Measurements from ENCODE around the gene C2CD2L. TPM values are rescaled to one million over a fixed set of nuclear protein-coding genes. Genes with fewer than 3 reads are reported as not detected.

C2CD2L gene
- total RNA-seq, 3 donors from 2014 or later (not counting 1 experiment from before 2014, with no cell fraction given), result 20.3 to 27.7 (median 25.6) TPM

- H3K36me3 ChIP-seq (ENCODE audit: control insufficient read depth, insufficient read depth, low read length), result peaks cover 15% of the 10 kb centered on the region
- no peak for DNase-seq
- peak overlapping the region; percentile 92 for H3K4me3 Mint-ChIP-seq
- H3K27ac Mint-ChIP-seq, result peak overlapping the region; percentile 92 to 94
- no peaks in the 10 kb centered on the region for H3K9me3 ChIP-seq (ENCODE audit: control insufficient read depth, insufficient read depth, low read length)
- 3% methylated on average over 13 of the region's 13 CpGs for WGBS (ENCODE audit: insufficient coverage)
- TF ChIP-seq CTCF (IDR thresholded peaks at IDR 0.05), result no peak
- H3K4me3 ChIP-seq (ENCODE audit: low read length), result peak overlapping the region; percentile 83
- no peaks in the 10 kb centered on the region for H3K27me3 ChIP-seq (ENCODE audit: control insufficient read depth, insufficient read depth, low read length)
- H3K27me3 Mint-ChIP-seq (ENCODE audit: low read depth in 2 of 2), result no peaks in the 10 kb centered on the region
- no peaks in the 10 kb centered on the region for H3K36me3 Mint-ChIP-seq
- no peaks in the 10 kb centered on the region for H3K9me3 Mint-ChIP-seq
- H3K4me1 ChIP-seq (ENCODE audit: control insufficient read depth, insufficient read depth, low read length), result peaks cover 24% of the 10 kb centered on the region
- H3K27ac ChIP-seq (ENCODE audit: low read length), result peak overlapping the region; percentile 52
- ATAC-seq, result no peak
- intact Hi-C loops (cut with micrococcal nuclease), result loop anchor here (1.0 to 2.0 kb wide), 3 partner anchors 10 to 28 kb away; partner anchors contain the start of genes DPAGT1 and HYOU1
- peaks cover 12 to 16% of the 10 kb centered on the region in 2 donors for H3K4me1 Mint-ChIP-seq
These were observed 21.7 kb upstream of the C2CD2L start for GRCh38 chr11:119085437-119085847.

- no peak for DNase-seq
- ATAC-seq, result no peak
- no peak overlapping the region for H3K4me3 Mint-ChIP-seq
- no peaks in the 10 kb centered on the region for H3K9me3 ChIP-seq (ENCODE audit: control insufficient read depth, insufficient read depth, low read length)
- no peak overlapping the region for H3K27ac ChIP-seq (ENCODE audit: low read length)
- 88% methylated on average over 6 of the region's 6 CpGs for WGBS (ENCODE audit: insufficient coverage)
- no peaks in the 10 kb centered on the region for H3K9me3 Mint-ChIP-seq
- TF ChIP-seq CTCF (IDR thresholded peaks at IDR 0.05), result no peak
- H3K4me3 ChIP-seq (ENCODE audit: low read length), result no peak overlapping the region
- H3K36me3 ChIP-seq (ENCODE audit: control insufficient read depth, insufficient read depth, low read length), result no peaks in the 10 kb centered on the region
- no peaks in the 10 kb centered on the region for H3K27me3 ChIP-seq (ENCODE audit: control insufficient read depth, insufficient read depth, low read length)
- H3K27me3 Mint-ChIP-seq (ENCODE audit: low read depth in 2 of 2), result no peaks in the 10 kb centered on the region
- H3K4me1 ChIP-seq (ENCODE audit: control insufficient read depth, insufficient read depth, low read length), result peaks cover 27% of the 10 kb centered on the region
- H3K4me1 Mint-ChIP-seq, result peaks cover 12 to 17% of the 10 kb centered on the region in 2 donors
- intact Hi-C loops (cut with micrococcal nuclease), result no loop called here
- no peak overlapping the region for H3K27ac Mint-ChIP-seq
- no peaks in the 10 kb centered on the region for H3K36me3 Mint-ChIP-seq
These were observed 20.0 kb upstream of the C2CD2L start for GRCh38 chr11:119087123-119087522.

- Histone ChIP-seq H3K4me1 (ENCODE audit: control insufficient read depth, insufficient read depth, low read length) (peaks cover 33% of the 10 kb centered on the region), H3K4me3 (ENCODE audit: low read length) (no peak overlapping the region), H3K27me3 (ENCODE audit: control insufficient read depth, insufficient read depth, low read length) (no peaks in the 10 kb centered on the region), H3K9me3 (ENCODE audit: control insufficient read depth, insufficient read depth, low read length) (no peaks in the 10 kb centered on the region), H3K36me3 (ENCODE audit: control insufficient read depth, insufficient read depth, low read length) (no peaks in the 10 kb centered on the region), H3K27ac (ENCODE audit: low read length) (no peak overlapping the region)
- ATAC-seq (no peak), DNase-seq (no peak)
- H3K27me3 Mint-ChIP-seq (ENCODE audit: low read depth in 2 of 2), result no peaks in the 10 kb centered on the region
- 56% methylated on average over 2 of the region's 2 CpGs for WGBS (ENCODE audit: insufficient coverage)
- H3K4me1 Mint-ChIP-seq, result peaks cover 12 to 24% of the 10 kb centered on the region in 2 donors
- no peak for TF ChIP-seq CTCF (IDR thresholded peaks at IDR 0.05)
- no peaks in the 10 kb centered on the region for H3K36me3 Mint-ChIP-seq
- H3K9me3 Mint-ChIP-seq, result no peaks in the 10 kb centered on the region
- no peak overlapping the region for H3K4me3 Mint-ChIP-seq
- intact Hi-C loops (cut with micrococcal nuclease), result no loop called here
- no peak overlapping the region for H3K27ac Mint-ChIP-seq
These were observed 19.4 kb upstream of the C2CD2L start for GRCh38 chr11:119087747-119088241.

- TF ChIP-seq CTCF (IDR thresholded peaks at IDR 0.05), result no peak
- ATAC-seq, result no peak
- H3K4me1 Mint-ChIP-seq, result peaks cover 15 to 28% of the 10 kb centered on the region in 2 donors
- H3K27me3 Mint-ChIP-seq (ENCODE audit: low read depth in 2 of 2), result no peaks in the 10 kb centered on the region
- H3K9me3 Mint-ChIP-seq, result no peaks in the 10 kb centered on the region
- DNase-seq, result no peak
- no peak overlapping the region for H3K4me3 Mint-ChIP-seq
- intact Hi-C loops (cut with micrococcal nuclease), result no loop called here
- H3K4me3 ChIP-seq (ENCODE audit: low read length), result no peak overlapping the region
- WGBS (ENCODE audit: insufficient coverage), result 93% methylated on average over 9 of the region's 9 CpGs
- H3K4me1 ChIP-seq (ENCODE audit: control insufficient read depth, insufficient read depth, low read length), result peaks cover 39% of the 10 kb centered on the region
- peaks cover 2% of the 10 kb centered on the region for H3K36me3 ChIP-seq (ENCODE audit: control insufficient read depth, insufficient read depth, low read length)
- no peak overlapping the region for H3K27ac ChIP-seq (ENCODE audit: low read length)
- no peaks in the 10 kb centered on the region for H3K9me3 ChIP-seq (ENCODE audit: control insufficient read depth, insufficient read depth, low read length)
- no peaks in the 10 kb centered on the region for H3K27me3 ChIP-seq (ENCODE audit: control insufficient read depth, insufficient read depth, low read length)
- H3K27ac Mint-ChIP-seq, result no peak overlapping the region
- no peaks in the 10 kb centered on the region for H3K36me3 Mint-ChIP-seq
These were observed 18.7 kb upstream of the C2CD2L start for GRCh38 chr11:119088406-119088805.
